HepG2 (cell line): ENCODE results near the gene TASP1. TPM values are rescaled to one million over a fixed set of nuclear protein-coding genes. Genes with fewer than 3 reads are reported as not detected.

ENCODE experiments used
- EP300 ChIP-seq, 3 experiments: sonication (generic) in 1 of 3; formaldehyde crosslinking in 1 of 3; IDR thresholded peaks; 2 replicates each; pipeline versions ENCODE4 v1.5.1 to v1.6.1; 2011 to 2020; ENCODE audit warnings: low read depth in 2 of 3, low read length in 2 of 3, borderline replicate concordance in 1 of 3, improper control_type of control experiment in 1 of 3, mild to moderate bottlenecking in 1 of 3, missing genetic modification reagents in 1 of 3, moderate library complexity in 1 of 3
- ETV5 ChIP-seq: IDR thresholded peaks from 2 replicates; pipeline ENCODE4 v1.6.1; 2018; ENCODE audit warnings: missing biosample characterization, missing genetic modification reagents, inconsistent platforms, borderline replicate concordance
- IKZF5 ChIP-seq: IDR thresholded peaks from 2 replicates; pipeline ENCODE4 v1.6.1; 2018; ENCODE audit warnings: missing genetic modification reagents, mild to moderate bottlenecking, missing compliant biosample characterization
- IRF2 ChIP-seq: IDR thresholded peaks from 2 replicates; pipeline ENCODE4 v1.6.1; 2018; ENCODE audit warnings: missing genetic modification reagents, missing compliant biosample characterization
- ONECUT2 ChIP-seq: sonication (generic); formaldehyde crosslinking; IDR thresholded peaks from 2 replicates; pipeline ENCODE4 v1.4.0; 2020; ENCODE audit warnings: missing genetic modification reagents
- PATZ1 ChIP-seq: sonication (generic); formaldehyde crosslinking; IDR thresholded peaks from 2 replicates; pipeline ENCODE4 v1.4.0; 2020; ENCODE audit warnings: missing genetic modification reagents
- PLRG1 ChIP-seq: fragments of 450-650 bp; conservative IDR thresholded peaks from 2 replicates; pipeline ENCODE4 v1.6.1; 2016
- SATB2 ChIP-seq: sonication (generic); formaldehyde crosslinking; IDR thresholded peaks from 2 replicates; pipeline ENCODE4 v1.5.0; 2020; ENCODE audit warnings: missing genetic modification reagents
- SIN3B ChIP-seq: fragments of 150-350 bp; IDR thresholded peaks from 2 replicates; pipeline ENCODE4 v1.6.1; 2014; ENCODE audit warnings: low read length
- SRF ChIP-seq: IDR thresholded peaks from 2 replicates; pipeline ENCODE4 v1.6.1; 2011; ENCODE audit warnings: mild to moderate bottlenecking, low read depth, low read length, moderate library complexity
- THAP7 ChIP-seq: sonication (generic); formaldehyde crosslinking; IDR thresholded peaks from 2 replicates; pipeline ENCODE4 v1.8.1; 2023; ENCODE audit warnings: mild to moderate bottlenecking, missing genetic modification reagents
- TOE1 ChIP-seq: sonication (generic); formaldehyde crosslinking; IDR thresholded peaks from 2 replicates; pipeline ENCODE4 v1.4.0; 2020; ENCODE audit warnings: mild to moderate bottlenecking, missing genetic modification reagents
- ZBTB20 ChIP-seq: sonication (generic); formaldehyde crosslinking; IDR thresholded peaks from 2 replicates; pipeline ENCODE4 v1.8.1; 2023; ENCODE audit warnings: missing genetic modification reagents, low read depth, mild to moderate bottlenecking, borderline replicate concordance
- ZMAT5 ChIP-seq: sonication (generic); formaldehyde crosslinking; IDR thresholded peaks from 2 replicates; pipeline ENCODE4 v1.5.0; 2020; ENCODE audit warnings: mild to moderate bottlenecking, low read depth, missing genetic modification reagents, borderline replicate concordance
- ZMYM2 ChIP-seq: sonication (generic); formaldehyde crosslinking; IDR thresholded peaks from 2 replicates; pipeline ENCODE4 v1.8.0; 2022; ENCODE audit warnings: mild to moderate bottlenecking, missing genetic modification reagents
- ZMYM4 ChIP-seq: sonication (generic); formaldehyde crosslinking; IDR thresholded peaks from 2 replicates; pipeline ENCODE4 v1.8.1; 2023; ENCODE audit warnings: mild to moderate bottlenecking, missing genetic modification reagents
- ZNF124 ChIP-seq: sonication (generic); formaldehyde crosslinking; IDR thresholded peaks from 2 replicates; pipeline ENCODE4 v1.4.0; 2020; ENCODE audit warnings: missing genetic modification reagents
- ZNF383 ChIP-seq: sonication (generic); formaldehyde crosslinking; IDR thresholded peaks from 2 replicates; pipeline ENCODE4 v1.4.0; 2020; ENCODE audit warnings: missing genetic modification reagents, mild to moderate bottlenecking, borderline replicate concordance
- ZNF484 ChIP-seq: sonication (generic); formaldehyde crosslinking; IDR thresholded peaks from 2 replicates; pipeline ENCODE4 v1.5.1; 2020; ENCODE audit warnings: mild to moderate bottlenecking, low read depth, missing genetic modification reagents, borderline replicate concordance
- ZNF574 ChIP-seq: sonication (generic); formaldehyde crosslinking; IDR thresholded peaks from 2 replicates; pipeline ENCODE4 v1.4.0; 2020; ENCODE audit warnings: missing genetic modification reagents
- polyA plus RNA-seq, 8 experiments: library from polyadenylated mRNA; depleted of rRNA in 3 of 8; stranded (reverse) in 7 of 8; unstranded in 1 of 8; fragments of >200 nt; fragmentation: Illumina TruSeq in 4 of 8; extraction: Trizol in 4 of 8; gene quantifications; 2 replicates each; pipeline versions ENCODE4 v1.2.1 to v1.2.3, GENCODE V29; 2011 to 2016; ENCODE audit warnings: low read depth in 4 of 8, missing spikeins in 1 of 8, mixed read lengths in 1 of 8; ENCODE audit not compliant: insufficient read depth in 1 of 8
- total RNA-seq, 5 experiments: library from RNA; depleted of rRNA; stranded (reverse); fragments of >200 nt; fragmentation: Illumina TruSeq; extraction: Trizol; gene quantifications; 2 replicates each; pipeline ENCODE4 v1.2.3, GENCODE V29; 2016; ENCODE audit warnings: low read depth in 1 of 5

TASP1 gene
- total and polyA plus RNA-seq, 2 of the 13 experiments (the other 11 are each of a cell fraction or from before 2014, with no cell fraction given) = 10.0 to 25.2 TPM

- TF ChIP-seq ZNF574 (no peak), ONECUT2 (no peak), TOE1 (0 out of 2 replicates have a peak, but pooled peaks have one; percentile 35), IRF2 (0 out of 2 replicates have a peak, but pooled peaks have one; percentile 20), PATZ1 (no peak; the same call in 1 of the 2 replicates), IKZF5 (CRISPR knock-in tag) (no peak; the same call in 1 of the 2 replicates), ZMYM2 (CRISPR knock-in tag) (no peak), ZBTB20 (CRISPR knock-in tag) (no peak), SRF (0 out of 2 replicates have a peak, but pooled peaks have one; percentile 33), ZNF124 (no peak), EP300 (IDR thresholded peaks at IDR 0.05; ENCODE audit: low read depth in 2 of 2, low read length in 2 of 2) (peak in 1 of 2 experiments; percentile 81; a peak in 2 of 4 replicates), EP300 (CRISPR knock-in tag; IDR thresholded peaks at IDR 0.05; ENCODE audit: borderline replicate concordance) (no peak; the same call in 1 of the 2 replicates), PLRG1 (no peak), SATB2 (CRISPR knock-in tag) (no peak), ZNF383 (CRISPR knock-in tag) (no peak), ETV5 (CRISPR knock-in tag) (peak; percentile 25; the same call in 1 of the 2 replicates), THAP7 (no peak), ZMYM4 (CRISPR knock-in tag) (no peak), SIN3B (no peak), ZMAT5 (CRISPR knock-in tag) (no peak), ZNF484 (CRISPR knock-in tag) (no peak)
Measured at GRCh38 chr20:13423472-13424173, 215.1 kb downstream of the TASP1 start (continued).
